ENCODE measurements around the gene TRIP13. TPM values are rescaled to one million over a fixed set of nuclear protein-coding genes. Genes with fewer than 3 reads are reported as not detected.

Gene TRIP13
- polyA plus RNA-seq, 3 donors: 0.24 to 1.2 TPM; not detected in 1

DNA sequence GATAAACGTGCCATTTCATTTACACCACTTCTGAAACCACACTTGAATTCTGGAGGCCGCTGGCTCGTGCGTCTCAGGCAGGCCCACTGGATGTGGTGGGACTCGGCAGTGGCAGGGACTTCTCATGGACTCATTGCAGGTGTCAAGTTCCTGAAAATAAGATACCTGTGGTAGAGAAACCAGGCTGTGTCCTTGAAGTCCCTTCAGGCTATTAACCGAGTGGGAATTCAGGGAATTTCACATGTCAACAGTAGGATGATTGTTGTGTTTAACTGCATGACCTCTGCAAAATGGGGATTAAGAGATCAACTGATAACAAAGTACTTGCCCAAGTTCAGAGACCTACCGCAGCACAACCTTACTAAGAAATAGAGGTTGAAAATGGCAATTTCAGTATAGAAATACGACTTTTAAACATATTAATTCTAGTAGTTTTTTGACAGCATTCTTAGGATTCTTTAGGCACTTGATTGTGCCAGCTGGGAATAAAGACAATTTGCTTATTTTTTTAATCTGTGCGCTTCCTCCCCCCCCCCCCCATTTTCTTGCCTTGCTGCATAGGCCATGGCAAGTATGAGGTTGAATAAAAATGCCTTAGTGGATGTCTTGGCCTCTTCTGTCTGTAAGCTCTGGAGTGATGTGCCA is 26.8 kb downstream of the TRIP13 start:
- TF ChIP-seq, protein P1, sequence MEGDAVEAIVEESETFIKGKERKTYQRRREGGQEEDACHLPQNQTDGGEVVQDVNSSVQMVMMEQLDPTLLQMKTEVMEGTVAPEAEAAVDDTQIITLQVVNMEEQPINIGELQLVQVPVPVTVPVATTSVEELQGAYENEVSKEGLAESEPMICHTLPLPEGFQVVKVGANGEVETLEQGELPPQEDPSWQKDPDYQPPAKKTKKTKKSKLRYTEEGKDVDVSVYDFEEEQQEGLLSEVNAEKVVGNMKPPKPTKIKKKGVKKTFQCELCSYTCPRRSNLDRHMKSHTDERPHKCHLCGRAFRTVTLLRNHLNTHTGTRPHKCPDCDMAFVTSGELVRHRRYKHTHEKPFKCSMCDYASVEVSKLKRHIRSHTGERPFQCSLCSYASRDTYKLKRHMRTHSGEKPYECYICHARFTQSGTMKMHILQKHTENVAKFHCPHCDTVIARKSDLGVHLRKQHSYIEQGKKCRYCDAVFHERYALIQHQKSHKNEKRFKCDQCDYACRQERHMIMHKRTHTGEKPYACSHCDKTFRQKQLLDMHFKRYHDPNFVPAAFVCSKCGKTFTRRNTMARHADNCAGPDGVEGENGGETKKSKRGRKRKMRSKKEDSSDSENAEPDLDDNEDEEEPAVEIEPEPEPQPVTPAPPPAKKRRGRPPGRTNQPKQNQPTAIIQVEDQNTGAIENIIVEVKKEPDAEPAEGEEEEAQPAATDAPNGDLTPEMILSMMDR (IDR thresholded peaks at IDR 0.05): no peak
- Histone ChIP-seq H3K4me3 (replicated peaks in 1 of 3; ENCODE audit: low read depth in 2 of 3, low read length in 3 of 3) (no peak overlapping the region), H4K20me1 (ENCODE audit: insufficient read depth, low read length) (no peaks in the 10 kb centered on the region), H3K36me3 (replicated peaks in 1 of 2; ENCODE audit: control insufficient read depth in 1 of 2, insufficient read depth in 2 of 2, low read length in 2 of 2) (peaks cover 11 to 27% of the 10 kb centered on the region in 2 donors), H3K27ac (ENCODE audit: low read depth in 1 of 2, low read length in 2 of 2) (no peak overlapping the region), H3K27me3 (ENCODE audit: control insufficient read depth in 2 of 2, insufficient read depth in 2 of 2, low read length in 2 of 2) (no peaks in the 10 kb centered on the region), H3K9me3 (replicated peaks in 1 of 2; ENCODE audit: control insufficient read depth in 1 of 2, insufficient read depth in 1 of 2, low read length in 2 of 2) (no peaks in the 10 kb centered on the region), H3K4me1 (ENCODE audit: control insufficient read depth in 1 of 2, insufficient read depth in 2 of 2, low read length in 2 of 2) (no peaks in the 10 kb centered on the region), H3K79me2 (ENCODE audit: insufficient read depth, low read length) (no peaks in the 10 kb centered on the region), H3K4me2 (replicated peaks; ENCODE audit: extremely low read depth, low read length, poor library complexity, severe bottlenecking) (no peak overlapping the region), H3K9ac (ENCODE audit: insufficient read depth, low read length, poor library complexity, severe bottlenecking) (no peak overlapping the region), H2AFZ (ENCODE audit: insufficient read depth, low read depth, low read length, poor library complexity, severe bottlenecking) (no peak overlapping the region)
- no peak overlapping the region for H3K4me3 Mint-ChIP-seq
- H3K36me3 Mint-ChIP-seq: peaks cover 19 to 39% of the 10 kb centered on the region in 2 donors
- DNase-seq: no peak
- H3K9me3 Mint-ChIP-seq: no peaks in the 10 kb centered on the region
- no peak overlapping the region for H3K27ac Mint-ChIP-seq
- WGBS (ENCODE audit: insufficient coverage): 88% methylated on average over 4 of the region's 9 CpGs
- intact Hi-C loops (cut with micrococcal nuclease): no loop called here
- peaks cover 0 to 6% (median 2%) of the 10 kb centered on the region in 3 donors for H3K27me3 Mint-ChIP-seq (ENCODE audit: low read depth in 3 of 3)
- H3K4me1 Mint-ChIP-seq: no peaks in the 10 kb centered on the region

DNA sequence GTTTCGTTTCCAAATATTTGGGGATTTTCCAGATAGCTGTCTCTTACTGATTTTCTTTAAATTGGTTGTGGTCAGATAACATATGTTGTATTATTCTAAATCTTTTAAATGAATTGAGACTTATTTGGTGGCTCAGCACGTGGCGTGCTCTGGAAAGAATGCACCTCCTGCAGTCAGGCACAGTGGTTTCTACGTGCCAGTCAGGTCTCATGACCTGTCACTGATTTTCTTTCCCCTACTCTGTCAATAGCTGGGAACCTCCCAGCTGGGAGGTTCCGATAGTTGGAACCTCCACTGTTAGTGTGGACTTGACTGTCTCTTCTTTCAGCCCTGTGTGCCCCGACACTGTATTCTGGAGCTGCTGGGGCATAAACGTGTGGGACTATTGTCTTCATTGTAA is 27.6 kb downstream of the TRIP13 start:
- no peaks in the 10 kb centered on the region for H3K79me2 ChIP-seq (ENCODE audit: insufficient read depth, low read length)
- Mint-ChIP-seq H3K27ac (no peak overlapping the region), H3K9me3 (no peaks in the 10 kb centered on the region), H3K4me3 (no peak overlapping the region), H3K36me3 (peaks cover 15 to 33% of the 10 kb centered on the region in 2 donors), H3K27me3 (ENCODE audit: low read depth in 3 of 3) (peaks cover 2 to 7% (median 6%) of the 10 kb centered on the region in 3 donors), H3K4me1 (no peaks in the 10 kb centered on the region)
- TF ChIP-seq, protein P1 (IDR thresholded peaks at IDR 0.05): no peak
- peaks cover 0 to 4% of the 10 kb centered on the region in 2 donors for H3K27me3 ChIP-seq (ENCODE audit: control insufficient read depth in 2 of 2, insufficient read depth in 2 of 2, low read length in 2 of 2)
- no peaks in the 10 kb centered on the region for H3K4me1 ChIP-seq (ENCODE audit: control insufficient read depth in 1 of 2, insufficient read depth in 2 of 2, low read length in 2 of 2)
- no peaks in the 10 kb centered on the region for H3K9me3 ChIP-seq (replicated peaks in 1 of 2; ENCODE audit: control insufficient read depth in 1 of 2, insufficient read depth in 1 of 2, low read length in 2 of 2)
- H3K36me3 ChIP-seq (replicated peaks in 1 of 2; ENCODE audit: control insufficient read depth in 1 of 2, insufficient read depth in 2 of 2, low read length in 2 of 2): peaks cover 8 to 21% of the 10 kb centered on the region in 2 donors
- no peak overlapping the region for H3K4me2 ChIP-seq (replicated peaks; ENCODE audit: extremely low read depth, low read length, poor library complexity, severe bottlenecking)
- intact Hi-C loops (cut with micrococcal nuclease): loop anchor here (10.0 kb wide), 3 partner anchors 224 to 734 kb away; no protein-coding TSS in a partner anchor
- H3K27ac ChIP-seq (ENCODE audit: low read depth in 1 of 2, low read length in 2 of 2): no peak overlapping the region
- no peaks in the 10 kb centered on the region for H4K20me1 ChIP-seq (ENCODE audit: insufficient read depth, low read length)
- H2AFZ ChIP-seq (ENCODE audit: insufficient read depth, low read depth, low read length, poor library complexity, severe bottlenecking): no peak overlapping the region
- H3K4me3 ChIP-seq (replicated peaks in 1 of 3; ENCODE audit: low read depth in 2 of 3, low read length in 3 of 3): no peak overlapping the region
- no peak for DNase-seq
- no peak overlapping the region for H3K9ac ChIP-seq (ENCODE audit: insufficient read depth, low read length, poor library complexity, severe bottlenecking)
- 93% methylated on average over 2 of the region's 7 CpGs for WGBS (ENCODE audit: insufficient coverage)
